Measurements from ENCODE around the gene CYP2W1.

Gene CYP2W1

GRCh38 chr7:1015196-1016121 is 32.5 kb downstream of the CYP2W1 start:
- no peak for DNase-seq (ENCODE audit: low read depth in 2 of 2)

GRCh38 chr7:1016577-1017531 is 33.9 kb downstream of the CYP2W1 start:
- no peak for DNase-seq (ENCODE audit: low read depth in 2 of 2)

- no peak for DNase-seq (ENCODE audit: low read depth in 2 of 2)
These were observed 34.8 kb downstream of the CYP2W1 start for GRCh38 chr7:1017586-1018333.

GRCh38 chr7:1018334-1018695 is 35.3 kb downstream of the CYP2W1 start:
- no peak for DNase-seq (ENCODE audit: low read depth in 2 of 2)

GRCh38 chr7:1019255-1019785 is 36.3 kb downstream of the CYP2W1 start:
- no peak for DNase-seq (ENCODE audit: low read depth in 2 of 2)

- DNase-seq (ENCODE audit: low read depth in 2 of 2): no peak
These were observed 37.0 kb downstream of the CYP2W1 start for GRCh38 chr7:1019789-1020610.

- DNase-seq (ENCODE audit: low read depth in 2 of 2): no peak
These were observed 37.9 kb downstream of the CYP2W1 start for GRCh38 chr7:1020849-1021251.

GRCh38 chr7:1021366-1021765 is 38.4 kb downstream of the CYP2W1 start:
- no peak for DNase-seq (ENCODE audit: low read depth in 2 of 2)

GRCh38 chr7:1021931-1022330 is 39.0 kb downstream of the CYP2W1 start:
- DNase-seq (ENCODE audit: low read depth in 2 of 2): no peak

GRCh38 chr7:1022356-1022755 is 39.4 kb downstream of the CYP2W1 start:
- no peak for DNase-seq (ENCODE audit: low read depth in 2 of 2)

- DNase-seq (ENCODE audit: low read depth in 2 of 2): no peak
These were observed 40.0 kb downstream of the CYP2W1 start for GRCh38 chr7:1022801-1023465.

- no peak for DNase-seq (ENCODE audit: low read depth in 2 of 2)
These were observed 41.4 kb downstream of the CYP2W1 start for GRCh38 chr7:1024331-1024841.

GRCh38 chr7:1024876-1025742 is 42.1 kb downstream of the CYP2W1 start:
- DNase-seq (ENCODE audit: low read depth in 2 of 2): no peak

GRCh38 chr7:1025743-1026581 is 43.0 kb downstream of the CYP2W1 start:
- no peak for DNase-seq (ENCODE audit: low read depth in 2 of 2)

- no peak for DNase-seq (ENCODE audit: low read depth in 2 of 2)
These were observed 43.8 kb downstream of the CYP2W1 start for GRCh38 chr7:1026721-1027161.

- no peak for DNase-seq (ENCODE audit: low read depth in 2 of 2)
These were observed 44.5 kb downstream of the CYP2W1 start for GRCh38 chr7:1027242-1028043.

Data from stimulated activated CD8-positive, alpha-beta memory T cell treated with anti-CD3 and anti-CD28 coated beads, Interleukin-15, amount 100 ng/mL, for 48 hours (primary cell).